ENCODE data around the gene SMARCB1.

The SMARCB1 gene

GRCh38 chr22:23752090-23752691 is 34.6 kb upstream of the SMARCB1 start:
- no peak for TF ChIP-seq POLR2A (IDR thresholded peaks at IDR 0.05; ENCODE audit: extremely low read depth, insufficient read length)
- no peak for TF ChIP-seq MYC (IDR thresholded peaks at IDR 0.05; ENCODE audit: low read depth, low read length)
- TF ChIP-seq CTCF (IDR thresholded peaks at IDR 0.05; ENCODE audit: low read depth, low read length) = no peak
- no peak for TF ChIP-seq MAX (IDR thresholded peaks at IDR 0.05; ENCODE audit: low read depth, low read length)
- no peak overlapping the region for H3K4me3 ChIP-seq (ENCODE audit: low read depth, low read length)
- peak; percentile 80 for DNase-seq (ENCODE audit: low read depth)

DNA sequence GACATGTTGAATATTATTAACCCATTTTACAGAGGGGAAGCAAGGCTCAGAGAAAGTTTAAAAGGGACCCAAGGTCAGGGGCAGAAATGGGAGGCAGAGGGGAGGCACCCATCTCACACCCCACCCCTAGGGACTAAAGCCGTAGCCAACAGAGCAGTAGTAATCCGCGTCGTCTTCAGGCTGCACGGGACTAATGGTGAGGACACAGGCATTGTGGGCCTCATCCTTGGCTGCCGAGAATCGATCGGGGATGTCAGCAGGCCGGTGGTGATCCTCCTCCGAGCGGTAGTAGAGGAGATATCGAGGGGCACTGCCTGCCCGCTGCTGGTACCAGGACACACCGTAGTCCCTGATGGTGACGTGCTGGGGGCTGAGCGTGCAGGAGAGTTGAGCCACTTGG is 34.0 kb upstream of the SMARCB1 start:
- no peak overlapping the region for H3K4me3 ChIP-seq (ENCODE audit: low read depth, low read length)
- no peak for DNase-seq (ENCODE audit: low read depth)
- TF ChIP-seq CTCF (IDR thresholded peaks at IDR 0.05; ENCODE audit: low read depth, low read length) = no peak
- no peak for TF ChIP-seq POLR2A (IDR thresholded peaks at IDR 0.05; ENCODE audit: extremely low read depth, insufficient read length)
- TF ChIP-seq MAX (IDR thresholded peaks at IDR 0.05; ENCODE audit: low read depth, low read length) = no peak
- no peak for TF ChIP-seq MYC (IDR thresholded peaks at IDR 0.05; ENCODE audit: low read depth, low read length)

DNA sequence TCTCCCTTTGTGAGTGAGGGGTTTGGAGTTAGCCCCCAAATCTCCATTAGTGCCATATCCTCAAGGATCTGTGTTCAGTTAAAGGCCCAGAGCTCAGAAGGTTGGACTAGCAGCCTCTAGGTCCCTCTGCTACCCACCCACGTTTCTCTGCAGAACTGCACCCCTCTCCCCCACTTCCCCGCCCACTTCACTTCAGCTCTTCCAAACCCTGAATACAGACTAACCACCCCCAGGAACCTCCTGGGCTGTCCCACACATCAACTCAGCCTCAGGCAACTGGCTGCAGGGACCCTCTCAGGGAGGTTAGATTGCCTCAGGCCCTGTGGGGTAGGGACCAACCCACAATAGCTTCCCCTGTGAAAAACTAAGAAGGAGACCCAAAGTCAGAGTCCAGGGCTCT is 33.4 kb upstream of the SMARCB1 start:
- TF ChIP-seq MAX (IDR thresholded peaks at IDR 0.05; ENCODE audit: low read depth, low read length) = no peak
- TF ChIP-seq POLR2A (IDR thresholded peaks at IDR 0.05; ENCODE audit: extremely low read depth, insufficient read length) = no peak
- no peak for TF ChIP-seq CTCF (IDR thresholded peaks at IDR 0.05; ENCODE audit: low read depth, low read length)
- TF ChIP-seq MYC (IDR thresholded peaks at IDR 0.05; ENCODE audit: low read depth, low read length) = no peak
- DNase-seq (ENCODE audit: low read depth) = peak; percentile 59
- H3K4me3 ChIP-seq (ENCODE audit: low read depth, low read length) = no peak overlapping the region

GRCh38 chr22:23754220-23754919 is 32.4 kb upstream of the SMARCB1 start, which contains the start of gene VPREB3:
VPREB3 (minus strand) TSS chr22:23754425; CDS start chr22:23754363, 62 bp downstream.
- H3K4me3 ChIP-seq (ENCODE audit: low read depth, low read length) = no peak within 1 kb of the TSS

More at GRCh38 chr22:23754220-23754919, 32.4 kb upstream of the SMARCB1 start, which contains the start of gene VPREB3:
- no peak for DNase-seq (ENCODE audit: low read depth)
- TF ChIP-seq POLR2A (IDR thresholded peaks at IDR 0.05; ENCODE audit: extremely low read depth, insufficient read length) (no peak), MAX (IDR thresholded peaks at IDR 0.05; ENCODE audit: low read depth, low read length) (no peak), CTCF (IDR thresholded peaks at IDR 0.05; ENCODE audit: low read depth, low read length) (no peak), MYC (IDR thresholded peaks at IDR 0.05; ENCODE audit: low read depth, low read length) (no peak)
